ENCODE data around the gene SNX18.
"Not testable (repeated sequence)": the region's sequence is repeated elsewhere in the genome, so short reads cannot be mapped to it uniquely, and the experiment has no call there.

Gene SNX18, protein sequence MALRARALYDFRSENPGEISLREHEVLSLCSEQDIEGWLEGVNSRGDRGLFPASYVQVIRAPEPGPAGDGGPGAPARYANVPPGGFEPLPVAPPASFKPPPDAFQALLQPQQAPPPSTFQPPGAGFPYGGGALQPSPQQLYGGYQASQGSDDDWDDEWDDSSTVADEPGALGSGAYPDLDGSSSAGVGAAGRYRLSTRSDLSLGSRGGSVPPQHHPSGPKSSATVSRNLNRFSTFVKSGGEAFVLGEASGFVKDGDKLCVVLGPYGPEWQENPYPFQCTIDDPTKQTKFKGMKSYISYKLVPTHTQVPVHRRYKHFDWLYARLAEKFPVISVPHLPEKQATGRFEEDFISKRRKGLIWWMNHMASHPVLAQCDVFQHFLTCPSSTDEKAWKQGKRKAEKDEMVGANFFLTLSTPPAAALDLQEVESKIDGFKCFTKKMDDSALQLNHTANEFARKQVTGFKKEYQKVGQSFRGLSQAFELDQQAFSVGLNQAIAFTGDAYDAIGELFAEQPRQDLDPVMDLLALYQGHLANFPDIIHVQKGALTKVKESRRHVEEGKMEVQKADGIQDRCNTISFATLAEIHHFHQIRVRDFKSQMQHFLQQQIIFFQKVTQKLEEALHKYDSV

DNA sequence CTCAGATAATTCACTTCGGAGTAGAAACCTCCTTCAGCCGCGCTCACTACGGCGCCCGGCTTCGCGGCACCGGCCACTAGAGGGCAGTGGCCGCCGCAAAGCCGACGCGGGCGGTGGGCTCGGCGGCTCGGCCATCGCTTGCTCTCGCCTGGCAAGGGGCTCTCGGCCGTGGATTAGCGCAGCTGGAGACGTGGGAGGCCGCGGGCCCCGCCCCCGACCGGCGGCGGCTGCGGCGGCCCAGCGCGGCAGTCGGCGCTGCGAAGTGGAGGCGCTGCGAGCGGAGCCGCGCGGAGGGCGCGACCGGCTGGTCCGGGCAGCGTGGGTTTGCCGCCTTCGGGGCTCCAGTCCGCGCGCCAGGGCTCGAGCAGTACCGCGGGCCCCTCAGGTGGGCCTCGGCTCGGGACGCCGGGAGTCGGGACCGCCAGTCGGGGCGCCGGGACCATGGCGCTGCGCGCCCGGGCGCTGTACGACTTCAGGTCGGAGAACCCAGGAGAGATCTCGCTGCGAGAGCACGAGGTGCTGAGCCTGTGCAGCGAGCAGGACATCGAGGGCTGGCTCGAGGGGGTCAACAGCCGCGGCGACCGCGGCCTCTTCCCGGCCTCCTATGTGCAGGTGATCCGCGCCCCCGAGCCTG lies at the start of gene SNX18:
SNX18 (plus strand) TSS at position 248 of the 634 bp plus-strand sequence; CDS start at position 442, 194 bp downstream.
- peak; percentile 87 for ATAC-seq
- DNase-seq, result peak; percentile 91

DNA sequence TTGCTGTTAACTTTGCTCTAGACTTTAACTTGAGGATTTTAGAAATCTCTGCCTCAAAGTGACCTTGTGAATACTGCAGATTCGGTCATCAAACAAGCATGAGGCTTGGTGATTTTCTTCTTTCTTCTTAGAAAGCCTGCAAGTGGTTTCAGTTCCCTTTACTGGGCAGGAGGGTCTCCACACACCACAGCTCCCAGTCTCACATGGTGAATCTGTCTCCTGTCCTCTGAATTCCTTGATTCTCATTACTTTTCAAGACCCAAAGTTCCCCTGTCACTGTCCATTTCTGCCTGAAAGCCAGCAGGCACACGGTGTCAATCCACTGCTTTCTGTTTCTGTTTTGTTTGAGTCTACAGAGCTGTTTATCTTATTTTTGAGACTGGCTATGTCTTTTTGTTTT lies 47.9 kb upstream of the SNX18 start:
- DNase-seq (no peak), ATAC-seq (no peak)

DNA sequence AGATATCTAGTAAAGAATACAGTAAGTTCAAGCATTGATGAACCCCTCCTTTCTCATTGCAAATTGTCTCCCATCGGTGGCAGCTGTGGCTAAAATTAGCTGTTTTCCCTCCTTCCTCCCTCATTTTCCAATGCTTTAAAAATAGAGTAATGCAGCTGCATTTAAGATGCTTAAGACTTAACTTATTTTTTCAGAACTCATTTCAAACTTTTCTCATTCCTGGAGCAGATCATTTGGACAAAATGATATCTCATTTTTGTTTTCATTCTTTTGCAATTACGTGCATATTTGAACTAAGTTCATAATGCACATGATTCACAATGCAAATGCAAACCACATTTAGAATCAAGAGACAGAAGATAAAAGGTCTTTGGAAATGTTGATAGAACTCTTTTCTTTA lies 47.4 kb upstream of the SNX18 start:
- DNase-seq (no peak), ATAC-seq (no peak)

DNA sequence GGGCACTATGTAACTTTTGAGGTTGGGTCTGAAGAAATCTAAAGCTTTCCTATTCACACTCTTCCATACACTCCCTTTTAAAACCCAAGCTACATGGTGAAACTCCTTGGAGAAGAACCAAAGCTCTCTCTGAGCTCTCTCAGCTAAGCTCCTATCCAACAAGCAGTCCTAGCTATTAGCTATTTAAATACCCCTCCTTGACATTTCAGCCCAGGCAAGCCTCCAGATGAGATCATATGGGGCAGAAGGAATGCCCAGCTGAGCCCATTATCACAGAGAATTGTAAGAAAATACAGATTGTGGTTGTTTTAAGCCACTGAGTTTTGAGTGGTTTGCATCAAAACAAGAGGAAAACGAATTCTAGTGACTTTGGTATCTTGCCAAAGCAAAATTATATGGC lies 46.9 kb upstream of the SNX18 start:
- ATAC-seq (no peak), DNase-seq (no peak)

DNA sequence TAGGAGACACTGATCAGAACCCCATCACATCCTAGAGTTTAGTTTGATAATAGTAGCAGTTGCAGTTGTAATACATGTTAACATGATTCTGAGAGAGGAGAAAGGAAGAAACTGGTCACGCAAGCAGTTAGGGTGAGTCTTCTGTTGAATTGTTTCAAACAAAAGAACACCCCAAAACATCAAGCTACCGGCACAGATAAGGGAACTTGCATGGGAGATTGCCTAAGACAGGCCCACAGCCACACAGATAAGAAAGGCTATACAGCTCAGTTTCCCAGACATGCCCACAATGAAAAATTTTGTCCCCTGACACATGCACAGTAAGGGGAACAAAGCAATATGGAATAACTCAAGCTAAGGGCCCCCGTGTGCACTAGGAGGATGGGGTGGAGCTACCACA lies 46.2 kb upstream of the SNX18 start:
- DNase-seq, result no peak

DNA sequence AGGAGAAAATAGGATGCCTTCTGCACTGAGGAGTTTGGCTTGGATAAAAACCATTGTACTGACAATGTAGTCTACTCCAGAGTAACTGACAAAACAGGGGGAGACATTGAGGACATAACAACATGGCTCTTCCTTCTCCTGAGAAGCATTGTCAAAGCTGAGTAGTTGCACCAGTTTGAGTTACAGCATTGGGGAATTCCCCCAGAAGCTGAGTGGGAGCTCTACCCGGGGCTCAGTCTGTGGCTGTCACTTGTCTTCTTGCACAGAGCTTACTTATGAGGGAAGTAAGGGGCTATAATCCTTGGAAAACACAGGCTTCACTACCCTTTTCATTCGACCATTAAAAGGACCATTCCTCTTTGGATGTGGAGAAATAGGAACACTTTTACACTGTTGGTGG lies 40.9 kb upstream of the SNX18 start:
- ATAC-seq (no peak), DNase-seq (no peak)

More for the DNA sequence above, 46.2 kb upstream of the SNX18 start:
- no peak for ATAC-seq

DNA sequence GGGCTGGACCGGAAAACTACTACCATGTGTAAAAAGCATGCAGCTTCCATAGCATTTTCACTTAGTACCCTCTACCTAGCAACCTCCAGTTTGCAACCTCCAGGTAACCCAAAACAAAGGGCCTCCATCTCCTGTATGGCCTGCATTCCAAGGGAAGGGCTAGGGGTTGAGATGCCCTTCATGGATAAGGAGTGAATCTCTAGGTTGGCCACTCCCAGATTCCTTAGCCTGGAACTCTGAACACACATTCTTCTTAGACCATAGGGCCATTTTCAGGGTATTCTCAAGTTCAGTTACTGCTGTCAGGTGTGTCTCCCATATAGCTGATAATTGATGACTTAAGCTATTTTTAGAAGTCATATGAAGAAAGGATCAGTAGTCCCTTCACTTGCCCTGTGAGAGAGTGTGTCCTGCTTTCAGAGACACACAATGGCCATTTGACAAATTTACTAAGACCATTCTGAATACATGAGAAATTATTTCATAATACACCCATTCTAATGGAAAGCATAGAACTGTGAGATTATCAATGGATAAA lies 39.5 kb upstream of the SNX18 start:
- DNase-seq (no peak), ATAC-seq (no peak)

DNA sequence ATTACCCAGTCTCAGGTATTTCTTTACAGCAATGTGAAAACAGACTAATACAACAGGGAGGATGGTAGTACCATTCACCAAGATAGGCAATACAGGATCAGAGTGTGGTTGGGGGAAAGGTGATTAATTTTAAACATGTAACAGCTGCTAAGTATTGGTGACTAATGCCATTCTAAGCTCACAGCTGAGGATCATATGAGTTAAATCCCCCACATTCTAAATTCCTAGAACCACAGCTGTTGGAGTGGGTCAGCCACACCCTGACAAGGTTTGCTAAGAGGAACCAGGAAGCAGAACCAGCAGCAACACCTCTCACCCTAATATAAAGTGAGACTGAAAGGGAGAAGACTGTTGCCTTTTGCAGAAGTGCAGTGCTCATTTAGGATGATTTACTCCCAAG lies 37.3 kb upstream of the SNX18 start:
- ATAC-seq (no peak), DNase-seq (no peak)

DNA sequence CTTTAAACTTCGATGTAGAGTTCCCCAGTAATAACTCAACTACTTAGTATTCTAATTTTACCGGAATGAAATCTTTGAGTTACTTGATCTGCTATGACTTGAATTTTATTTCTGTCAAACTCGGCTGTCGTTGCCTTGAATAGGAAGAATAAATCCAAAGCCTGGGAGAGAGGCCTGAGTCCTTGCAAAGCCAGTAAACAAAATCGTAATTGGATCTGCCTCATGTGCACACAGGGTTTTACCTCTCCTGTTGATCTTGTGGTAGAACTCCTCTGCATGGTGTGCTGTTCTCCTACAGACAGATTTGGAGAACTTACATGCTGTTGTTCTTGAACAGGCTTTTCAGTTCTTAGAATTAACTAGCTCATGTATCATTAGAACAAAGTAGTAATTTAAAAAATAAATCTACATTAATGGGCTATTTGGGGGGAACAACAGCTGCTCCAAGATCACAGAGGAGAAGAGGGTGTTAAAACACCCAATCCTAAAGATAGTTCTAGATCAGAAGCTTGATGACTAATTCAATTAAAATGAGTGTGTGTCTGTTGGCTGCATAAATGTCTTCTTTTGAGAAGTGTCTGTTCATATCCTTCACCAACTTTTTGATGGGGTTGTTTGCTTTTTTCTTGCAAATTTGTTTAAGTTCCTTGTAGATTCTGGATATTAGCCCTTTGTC lies 33.2 kb upstream of the SNX18 start:
- DNase-seq (no peak), ATAC-seq (no peak)

DNA sequence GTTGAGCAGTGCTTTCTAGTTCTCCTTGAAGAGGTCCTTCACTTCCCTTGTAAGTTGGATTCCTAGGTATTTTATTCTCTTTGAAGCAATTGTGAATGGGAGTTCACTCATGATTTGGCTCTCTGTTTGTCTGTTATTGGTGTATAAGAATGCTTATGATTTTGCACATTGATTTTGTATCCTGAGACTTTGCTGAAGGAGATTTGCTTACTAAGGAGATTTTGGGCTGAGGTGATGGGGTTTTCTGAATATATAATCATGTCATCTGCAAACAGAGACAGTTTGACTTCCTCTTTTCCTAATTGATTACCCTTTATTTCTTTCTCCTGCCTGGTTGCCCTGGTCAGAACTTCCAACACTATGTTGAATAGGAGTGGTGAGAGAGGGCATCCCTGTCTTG lies 31.9 kb upstream of the SNX18 start:
- DNase-seq, ATAC-seq: not testable (repeated sequence)

DNA sequence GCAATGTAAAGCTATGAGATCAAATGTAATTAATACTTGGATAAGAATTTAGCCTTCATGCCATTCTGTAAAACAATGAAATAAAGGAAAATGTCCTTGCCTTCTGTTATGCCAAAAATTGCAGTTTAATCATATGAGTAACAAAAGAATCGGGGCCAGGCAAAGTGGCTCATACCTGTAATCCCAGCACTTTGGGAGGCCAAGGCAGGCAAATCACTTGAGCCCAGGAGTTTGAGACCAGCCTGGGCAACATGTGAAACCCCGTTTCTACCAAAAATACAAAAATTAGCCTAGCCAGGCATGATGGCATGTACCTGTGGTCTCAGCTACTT lies 27.9 kb upstream of the SNX18 start:
- DNase-seq, ATAC-seq: not testable (repeated sequence)

DNA sequence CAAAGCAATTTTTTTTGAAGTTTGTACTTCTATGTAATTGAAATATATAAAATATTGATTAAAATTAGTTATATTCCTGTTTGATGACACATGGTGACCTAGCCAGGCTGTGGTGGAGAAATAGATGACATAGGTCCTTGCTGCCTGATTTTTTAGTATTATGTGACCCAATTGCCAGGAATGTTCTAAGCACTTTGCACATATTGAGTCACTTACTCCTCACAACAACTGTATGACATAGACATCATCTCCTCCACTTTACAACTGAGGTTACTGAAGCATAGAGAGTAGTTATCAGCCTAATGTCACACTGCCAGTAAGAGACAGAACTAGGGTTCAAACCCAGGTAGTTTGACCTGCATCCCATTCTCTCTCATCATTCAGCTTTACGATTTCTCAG lies 26.2 kb upstream of the SNX18 start:
- ATAC-seq (no peak), DNase-seq (no peak)

DNA sequence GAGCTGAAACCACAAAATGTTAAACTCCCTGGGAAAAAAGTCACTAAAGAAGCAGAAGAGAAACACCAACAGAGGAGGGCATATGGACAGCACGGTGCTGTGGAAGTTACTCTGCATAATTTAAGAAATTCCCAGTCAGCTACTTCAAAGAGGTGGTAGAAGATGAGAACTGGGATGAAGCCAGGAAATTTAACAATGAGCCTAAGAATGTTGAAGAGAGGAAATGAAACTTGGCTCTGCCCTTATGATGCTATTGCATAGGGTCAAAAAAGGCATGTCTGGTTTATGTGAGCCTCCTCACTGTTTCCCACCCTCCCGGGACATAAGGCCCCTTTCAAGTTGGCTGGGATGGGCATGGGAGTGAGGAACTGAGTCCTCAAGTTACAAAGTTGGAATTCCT lies 25.4 kb upstream of the SNX18 start:
- ATAC-seq (no peak), DNase-seq (no peak)

DNA sequence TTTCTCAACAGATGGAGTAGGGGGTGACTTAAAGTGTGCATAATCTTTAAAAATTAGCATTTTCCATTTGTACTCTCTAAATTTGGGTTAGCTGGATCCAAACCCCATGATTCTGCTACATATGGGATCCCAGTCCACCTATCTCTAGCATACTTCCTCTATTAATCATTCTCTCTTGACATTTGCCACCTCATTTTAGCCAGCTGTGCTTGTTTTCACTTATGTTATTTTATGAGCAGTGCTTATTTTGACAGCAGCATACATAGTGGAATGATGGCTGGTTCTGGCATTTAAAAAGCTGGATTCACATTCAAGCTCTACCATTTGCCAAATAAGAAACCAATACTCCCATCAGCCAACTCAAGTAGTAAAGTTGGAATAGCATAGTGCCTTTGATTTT lies 22.5 kb upstream of the SNX18 start:
- DNase-seq (no peak), ATAC-seq (no peak)

DNA sequence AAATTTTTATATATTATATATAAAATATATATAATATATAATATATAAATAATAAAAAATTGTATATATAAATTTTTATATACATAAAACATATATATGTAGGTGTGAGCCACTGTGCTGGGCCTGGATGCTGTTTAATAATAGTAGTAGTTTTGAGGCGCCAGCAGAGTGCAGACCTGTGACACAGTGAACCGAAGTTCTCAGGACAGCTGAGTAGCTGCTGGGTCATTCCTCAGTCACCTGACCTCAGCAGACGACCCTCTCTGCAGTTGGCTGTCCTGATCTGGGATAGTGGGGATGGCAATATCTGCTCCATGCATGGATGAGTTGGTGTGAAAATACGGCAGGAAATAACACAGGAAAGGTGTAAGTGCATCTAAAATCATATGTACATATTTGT lies 3.3 kb upstream of the SNX18 start:
- DNase-seq (no peak), ATAC-seq (no peak)

DNA sequence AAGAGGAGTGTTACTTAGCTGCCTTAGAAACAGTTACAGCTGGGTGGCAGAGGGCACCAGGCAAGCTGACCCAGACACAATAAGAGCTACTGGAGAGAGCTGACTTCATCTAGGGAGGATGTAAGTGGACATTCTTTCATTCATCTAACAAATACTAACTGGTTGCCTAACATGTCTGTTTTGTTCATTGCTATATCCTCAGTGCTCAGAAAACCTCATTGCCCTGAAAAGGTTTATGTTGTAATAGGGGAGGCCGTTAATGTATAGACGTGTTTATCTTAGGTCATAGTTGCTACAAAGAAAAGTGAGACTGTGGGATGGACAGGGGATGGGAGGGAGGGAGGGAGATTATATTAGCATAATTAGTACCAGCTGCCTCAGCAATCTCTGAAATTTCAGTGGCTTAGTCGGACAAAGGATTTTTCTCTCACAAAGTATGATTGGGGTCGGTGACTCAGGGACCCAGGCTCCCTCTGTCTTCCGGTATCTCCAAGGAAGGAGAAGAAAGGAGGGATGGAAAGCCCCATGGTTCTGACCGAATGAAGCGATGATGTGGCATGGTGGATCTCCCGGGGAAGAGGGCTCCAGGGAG lies 2.6 kb upstream of the SNX18 start:
- DNase-seq, result no peak
- ATAC-seq, result no peak

DNA sequence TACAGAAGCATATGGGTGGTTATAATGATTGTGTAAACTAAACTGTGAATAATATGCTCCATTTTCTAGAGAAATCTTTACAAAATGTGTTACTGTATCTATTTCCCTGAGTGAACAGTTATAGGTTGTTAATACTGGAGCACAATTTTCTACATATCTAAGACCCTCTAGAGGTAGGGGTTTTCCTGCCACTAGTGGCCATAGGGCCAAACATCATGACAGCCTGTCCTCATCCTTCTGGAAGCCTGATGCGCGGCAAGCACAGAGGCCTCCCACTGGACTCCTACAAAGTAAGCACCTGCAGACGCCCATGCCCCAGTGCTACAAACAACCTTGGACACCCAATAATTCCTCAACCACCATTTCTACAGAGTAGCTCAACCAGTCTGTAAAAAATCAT lies 1.9 kb upstream of the SNX18 start:
- ATAC-seq (no peak), DNase-seq (no peak)

DNA sequence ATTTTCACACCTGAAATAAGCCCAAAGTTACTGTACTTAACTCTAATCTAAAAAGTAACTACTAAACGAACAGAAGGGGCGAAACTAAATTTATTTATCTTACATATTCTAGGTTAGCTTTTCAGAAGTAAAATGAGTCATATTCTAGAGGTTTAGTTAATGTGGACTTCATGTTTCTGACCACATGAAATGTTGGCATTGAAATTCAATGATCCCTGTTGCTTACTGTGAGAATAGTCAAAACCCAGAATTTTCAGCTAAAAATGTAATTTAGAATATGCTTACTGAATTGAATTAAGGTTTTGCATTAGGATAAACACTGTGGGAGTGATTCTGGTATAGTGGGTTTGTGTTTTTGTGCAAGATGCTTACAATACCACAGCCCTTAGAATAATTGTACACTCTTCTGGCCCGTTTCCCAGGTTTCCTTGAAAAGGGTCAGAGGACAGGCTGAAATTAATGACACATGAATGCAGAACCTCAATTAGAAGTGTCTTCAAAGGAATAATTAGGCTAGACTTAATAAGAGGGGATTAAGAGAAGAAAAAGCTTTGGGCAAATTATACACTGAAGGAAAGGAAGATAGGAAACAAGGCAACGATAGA lies 1.4 kb upstream of the SNX18 start:
- ATAC-seq, result no peak
- DNase-seq, result no peak

DNA sequence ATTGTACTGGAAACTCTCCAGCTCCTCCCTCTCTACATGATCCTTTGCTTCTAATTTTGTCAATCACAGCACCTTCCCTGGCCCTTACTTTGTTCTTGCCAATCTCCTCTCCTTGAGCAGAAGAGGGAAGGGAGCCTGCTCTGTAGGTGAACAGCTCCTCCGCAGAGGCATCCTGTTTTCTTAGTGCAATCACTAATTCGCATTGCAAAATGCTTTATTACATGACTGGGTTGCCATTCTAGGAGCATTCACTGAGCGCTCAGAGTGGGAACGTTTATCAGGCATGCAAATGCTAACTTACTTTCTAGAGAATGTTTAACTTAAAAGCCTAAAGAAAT lies 416 bp upstream of the SNX18 start:
- DNase-seq, result no peak
- no peak for ATAC-seq

DNA sequence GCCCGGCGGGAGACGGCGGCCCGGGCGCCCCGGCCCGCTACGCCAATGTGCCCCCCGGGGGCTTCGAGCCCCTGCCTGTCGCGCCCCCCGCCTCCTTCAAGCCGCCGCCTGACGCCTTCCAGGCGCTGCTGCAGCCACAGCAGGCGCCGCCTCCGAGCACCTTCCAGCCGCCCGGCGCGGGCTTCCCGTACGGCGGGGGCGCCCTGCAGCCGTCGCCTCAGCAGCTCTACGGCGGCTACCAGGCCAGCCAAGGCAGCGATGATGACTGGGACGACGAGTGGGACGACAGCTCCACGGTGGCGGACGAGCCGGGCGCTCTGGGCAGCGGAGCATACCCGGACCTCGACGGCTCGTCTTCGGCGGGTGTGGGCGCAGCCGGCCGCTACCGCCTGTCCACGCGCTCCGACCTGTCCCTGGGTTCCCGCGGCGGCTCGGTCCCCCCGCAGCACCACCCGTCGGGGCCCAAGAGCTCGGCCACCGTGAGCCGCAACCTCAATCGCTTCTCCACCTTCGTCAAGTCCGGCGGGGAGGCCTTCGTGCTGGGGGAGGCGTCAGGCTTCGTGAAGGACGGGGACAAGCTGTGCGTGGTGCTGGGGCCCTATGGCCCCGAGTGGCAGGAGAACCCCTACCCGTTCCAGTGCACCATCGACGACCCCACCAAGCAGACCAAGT lies 723 bp downstream of the SNX18 start:
- ATAC-seq (peak; percentile 58), DNase-seq (peak; percentile 66)

DNA sequence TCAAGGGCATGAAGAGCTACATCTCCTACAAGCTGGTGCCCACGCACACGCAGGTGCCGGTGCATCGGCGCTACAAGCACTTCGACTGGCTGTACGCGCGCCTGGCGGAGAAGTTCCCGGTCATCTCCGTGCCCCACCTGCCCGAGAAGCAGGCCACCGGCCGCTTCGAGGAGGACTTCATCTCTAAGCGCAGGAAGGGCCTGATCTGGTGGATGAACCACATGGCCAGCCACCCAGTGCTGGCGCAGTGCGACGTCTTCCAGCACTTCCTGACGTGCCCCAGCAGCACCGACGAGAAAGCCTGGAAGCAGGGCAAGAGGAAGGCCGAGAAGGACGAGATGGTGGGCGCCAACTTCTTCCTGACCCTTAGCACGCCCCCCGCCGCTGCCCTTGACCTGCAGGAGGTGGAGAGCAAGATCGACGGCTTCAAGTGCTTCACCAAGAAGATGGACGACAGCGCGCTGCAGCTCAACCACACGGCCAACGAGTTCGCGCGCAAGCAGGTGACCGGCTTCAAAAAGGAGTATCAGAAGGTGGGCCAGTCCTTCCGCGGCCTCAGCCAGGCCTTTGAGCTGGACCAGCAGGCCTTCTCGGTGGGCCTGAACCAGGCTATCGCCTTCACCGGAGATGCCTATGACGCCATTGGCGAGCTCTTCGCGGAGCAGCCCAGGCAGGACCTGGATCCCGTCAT lies 1.4 kb downstream of the SNX18 start:
- DNase-seq (no peak), ATAC-seq (no peak)

All from stimulated activated naive CD8-positive, alpha-beta T cell treated with anti-CD3 and anti-CD28 coated beads, Interleukin-15, Interleukin-2, amounts not matched to agents 100 U/mL and 50 U/mL, for 24 hours (primary cell).